IMR-90 (cell line): Measurements from ENCODE around the gene CCNA1. TPM values are rescaled to one million over a fixed set of nuclear protein-coding genes. Genes with fewer than 3 reads are reported as not detected.

Source experiments
- ATAC-seq: fragments of 200-7000 bp; cut with Tn5 transposase; 2 replicates; pipeline ENCODE4 v1.9.1; 2020; ENCODE audit warnings: low read depth, mild to moderate bottlenecking, moderate library complexity
- BruUV-seq: library from RNA; stranded (reverse); fragments of 400-500 nt; replicated peaks from 2 replicates; lab custom pipeline; 2021; lab: Mats Ljungman, UMichigan
- CTCF ChIA-PET: fragments of 300-600 bp; formaldehyde crosslinking; extraction: SDS; loops from one replicate; lab custom pipeline; 2021; ENCODE audit warnings: antibody characterized with exemption; lab: Yijun Ruan, JAX
- POLR2A ChIA-PET: fragments of 300-600 bp; sonication (Branson Sonifier 250); formaldehyde crosslinking; loops from one replicate; lab custom pipeline; 2022; ENCODE audit warnings: antibody characterized with exemption; ENCODE audit not compliant: unreplicated experiment; lab: Charles Lee
- DNase-seq: peaks from one replicate; pipeline ENCODE4 v3.0.0; 2013
- H2AFZ ChIP-seq: replicated peaks from 2 replicates; pipeline ENCODE3; 2013; ENCODE audit warnings: low read length, mild to moderate bottlenecking; ENCODE audit not compliant: poor library complexity
- H2AK5ac ChIP-seq: 2 replicates; pipeline ENCODE4 v1.6.1; 2013; ENCODE audit warnings: low read depth, low read length, inconsistent platforms
- H2AK9ac ChIP-seq: replicated peaks from 2 replicates; pipeline ENCODE3; 2013; ENCODE audit warnings: mild to moderate bottlenecking, low read depth, low read length, moderate library complexity; ENCODE audit not compliant: poor library complexity
- H2BK120ac ChIP-seq: 2 replicates; pipeline ENCODE4 v1.6.1; 2013; ENCODE audit warnings: low read depth, low read length, inconsistent platforms
- H2BK15ac ChIP-seq: 3 replicates; pipeline ENCODE4 v1.6.1; 2013; ENCODE audit warnings: low read depth, low read length, inconsistent platforms
- H2BK20ac ChIP-seq: 2 replicates; pipeline ENCODE4 v1.6.1; 2013; ENCODE audit warnings: low read depth, mild to moderate bottlenecking, inconsistent platforms, low read length, moderate library complexity
- H2BK5ac ChIP-seq: 2 replicates; pipeline ENCODE4 v1.6.1; 2013; ENCODE audit warnings: mild to moderate bottlenecking, low read depth, low read length, inconsistent platforms; ENCODE audit not compliant: poor library complexity, severe bottlenecking
- H3K14ac ChIP-seq: replicated peaks from 2 replicates; pipeline ENCODE4 v1.6.1; 2013; ENCODE audit warnings: low read depth, low read length, inconsistent platforms
- H3K18ac ChIP-seq: 2 replicates; pipeline ENCODE4 v1.6.1; 2013; ENCODE audit warnings: low read depth, low read length, control low read depth
- H3K23ac ChIP-seq: 2 replicates; pipeline ENCODE4 v1.6.1; 2013; ENCODE audit warnings: low read depth, low read length, inconsistent platforms
- H3K27ac ChIP-seq: 2 replicates; pipeline ENCODE4 v1.5.1; 2013; ENCODE audit warnings: mild to moderate bottlenecking, control low read depth, low read length; ENCODE audit not compliant: insufficient read depth
- H3K27me3 ChIP-seq: 2 replicates; pipeline ENCODE4 v1.6.1; 2013; ENCODE audit warnings: low read length; ENCODE audit not compliant: control insufficient read depth, insufficient read depth
- H3K36me3 ChIP-seq: 2 replicates; pipeline ENCODE4 v1.6.1; 2013; ENCODE audit warnings: low read length, mixed read lengths; ENCODE audit not compliant: control insufficient read depth, insufficient read depth
- H3K4ac ChIP-seq: 2 replicates; pipeline ENCODE4 v1.6.1; 2013; ENCODE audit warnings: low read depth, low read length, inconsistent platforms
- H3K4me1 ChIP-seq: 2 replicates; pipeline ENCODE4 v1.6.1; 2013; ENCODE audit warnings: low read length, mixed read lengths; ENCODE audit not compliant: control insufficient read depth, insufficient read depth
- H3K4me2 ChIP-seq: 2 replicates; pipeline ENCODE4 v1.6.1; 2013; ENCODE audit warnings: low read depth, mild to moderate bottlenecking, control low read depth, low read length, moderate library complexity
- H3K4me3 ChIP-seq: 2 replicates; pipeline ENCODE4 v1.5.1; 2013; ENCODE audit warnings: low read depth, mild to moderate bottlenecking, control low read depth, low read length, moderate library complexity; ENCODE audit not compliant: insufficient read depth
- H3K56ac ChIP-seq: 2 replicates; pipeline ENCODE4 v1.6.1; 2013; ENCODE audit warnings: low read length, inconsistent platforms; ENCODE audit not compliant: insufficient read depth; ENCODE audit errors: extremely low read depth
- H3K79me1 ChIP-seq, 2 experiments: 2 replicates each; pipeline ENCODE4 v1.6.1; 2013; ENCODE audit warnings: low read length in 2 of 2, inconsistent platforms in 1 of 2, low read depth in 1 of 2
- H3K9ac ChIP-seq: 2 replicates; pipeline ENCODE4 v1.6.1; 2013; ENCODE audit warnings: low read depth, low read length, control low read depth
- H3K9me1 ChIP-seq: 2 replicates; pipeline ENCODE4 v1.6.1; 2013; ENCODE audit warnings: low read length, inconsistent platforms; ENCODE audit not compliant: insufficient read depth
- H3K9me3 ChIP-seq: 2 replicates; pipeline ENCODE4 v1.6.1; 2013; ENCODE audit warnings: low read length; ENCODE audit not compliant: control insufficient read depth, insufficient read depth
- H4K20me1 ChIP-seq: 2 replicates; pipeline ENCODE4 v1.6.1; 2013; ENCODE audit warnings: low read length, inconsistent platforms; ENCODE audit not compliant: insufficient read depth
- H4K5ac ChIP-seq: 2 replicates; pipeline ENCODE4 v1.6.1; 2013; ENCODE audit warnings: mild to moderate bottlenecking, low read depth, low read length, control low read depth
- H4K8ac ChIP-seq, 2 experiments: 2 replicates each; pipeline ENCODE4 v1.6.1; 2013; ENCODE audit warnings: low read depth in 2 of 2, low read length in 2 of 2, control low read depth in 1 of 2, inconsistent platforms in 1 of 2
- H4K91ac ChIP-seq: 2 replicates; pipeline ENCODE4 v1.6.1; 2013; ENCODE audit warnings: low read depth, low read length, inconsistent platforms; ENCODE audit not compliant: insufficient read depth
- CHD1 ChIP-seq: IDR thresholded peaks from 2 replicates; pipeline ENCODE4 v1.6.1; 2012; ENCODE audit warnings: low read depth, low read length, improper control_type of control experiment
- CTCF ChIP-seq: conservative IDR thresholded peaks from 2 replicates; pipeline ENCODE4 v1.5.1; 2012; ENCODE audit warnings: mild to moderate bottlenecking, low read depth, low read length, improper control_type of control experiment
- ELK1 ChIP-seq: fragments of 150-350 bp; IDR thresholded peaks from 2 replicates; pipeline ENCODE4 v1.6.1; 2016; ENCODE audit warnings: low read depth, mild to moderate bottlenecking, low read length, moderate library complexity, borderline replicate concordance
- MAZ ChIP-seq: IDR thresholded peaks from 2 replicates; pipeline ENCODE4 v1.6.1; 2012; ENCODE audit warnings: low read depth, mild to moderate bottlenecking, low read length, improper control_type of control experiment, moderate library complexity, borderline replicate concordance
- RAD21 ChIP-seq: IDR thresholded peaks from 2 replicates; pipeline ENCODE4 v1.6.1; 2012; ENCODE audit warnings: low read length, improper control_type of control experiment
- RCOR1 ChIP-seq: IDR thresholded peaks from 2 replicates; pipeline ENCODE4 v1.6.1; 2012; ENCODE audit warnings: mild to moderate bottlenecking, low read length, improper control_type of control experiment; ENCODE audit not compliant: insufficient replicate concordance
- RFX5 ChIP-seq: IDR thresholded peaks from 2 replicates; pipeline ENCODE4 v1.8.0; 2012; ENCODE audit warnings: low read depth, mild to moderate bottlenecking, low read length, moderate library complexity
- WGBS, 2 experiments: methylation state at CpG; one replicate each; pipeline versions ENCODE4 v1.1.5 to v1.1.7; 2013; ENCODE audit warnings: missing lambda C conversion rate in 2 of 2; ENCODE audit not compliant: insufficient read length in 1 of 2; ENCODE audit errors: extremely low coverage in 2 of 2; 5-methylcytosine and 5-hydroxymethylcytosine counted together
- dilution Hi-C: fragments of 300-500 bp; cut with HindIII; formaldehyde crosslinking; loops from one replicate; pipeline ENCODE4 v1.14.3; 2018; ENCODE audit warnings: low sequenced_read_pairs; ENCODE audit not compliant: unreplicated experiment
- in situ Hi-C: fragments of 300-500 bp; cut with MboI; formaldehyde crosslinking; loops from 3 replicates; pipeline ENCODE4 v1.14.3; 2019; ENCODE audit warnings: low sequenced_read_pairs, inconsistent platforms, mixed read lengths
- intact Hi-C: fragments of 100-400 bp; cut with micrococcal nuclease; formaldehyde crosslinking; loops from 2 replicates; pipeline ENCODE4 v1.10.0; 2022
- polyA plus RNA-seq, 3 experiments: library from polyadenylated mRNA; depleted of rRNA; stranded (reverse); fragments of >200 nt; gene quantifications; 2 replicates each; pipeline ENCODE4 v1.2.3, GENCODE V29; 2012; ENCODE audit warnings: low replicate concordance in 1 of 3
- total RNA-seq: library from RNA; depleted of rRNA; stranded (reverse); fragments of >200 nt; gene quantifications from 2 replicates; pipeline ENCODE4 v1.2.3, GENCODE V29; 2012

The CCNA1 gene
- total and polyA plus RNA-seq, 2 of the 4 experiments (the other 2 are of a cell fraction): 0.07 TPM; not detected in 1

- Histone ChIP-seq H3K4ac (no peak overlapping the region), H3K9me3 (no peaks in the 10 kb centered on the region), H3K56ac (no peak overlapping the region), H3K27ac (no peak overlapping the region), H4K8ac (no peak overlapping the region), H3K14ac (no peak overlapping the region), H3K9me1 (no peaks in the 10 kb centered on the region), H2BK5ac (no peak overlapping the region), H2AFZ (no peak overlapping the region), H2BK15ac (no peak overlapping the region), H2AK5ac (no peak overlapping the region), H4K20me1 (no peaks in the 10 kb centered on the region), H3K36me3 (no peaks in the 10 kb centered on the region), H3K79me1 (no peaks in the 10 kb centered on the region), H4K91ac (no peak overlapping the region), H3K27me3 (no peaks in the 10 kb centered on the region), H3K4me3 (no peak overlapping the region), H3K4me2 (no peak overlapping the region), H3K4me1 (no peaks in the 10 kb centered on the region), H3K9ac (no peak overlapping the region), H3K23ac (no peak overlapping the region), H2AK9ac (no peak overlapping the region), H3K18ac (no peak overlapping the region), H4K5ac (no peak overlapping the region), H2BK120ac (no peak overlapping the region), H2BK20ac (no peak overlapping the region)
- CTCF ChIA-PET: no interaction called here
- no TSS peak for BruUV-seq
- in situ Hi-C loops: no loop called here
- POLR2A ChIA-PET: no interaction called here
- intact Hi-C loops: no loop called here
- dilution Hi-C loops: no loop called here
- WGBS, 2 experiments: no CpG with 5 or more reads among the region's 3 CpGs
- ATAC-seq: no peak
- no peak for DNase-seq
- no peak for TF ChIP-seq CHD1
- no peak for TF ChIP-seq MAZ
- TF ChIP-seq RCOR1: no peak
- TF ChIP-seq ELK1: no peak
- TF ChIP-seq RFX5: no peak
- no peak for TF ChIP-seq RAD21
- no peak for TF ChIP-seq CTCF
These were observed 17.8 kb upstream of the CCNA1 start for GRCh38 chr13:36414461-36414860.
